CD14-positive monocyte (primary cell): ENCODE measurements around the gene PI4KA. TPM values are rescaled to one million over a fixed set of nuclear protein-coding genes. Genes with fewer than 3 reads are reported as not detected.

Source experiments
- DNase-seq, 3 donors: peaks; one replicate each; pipeline ENCODE4 v3.0.0-alpha.2; 2011 to 2022
- H2AFZ ChIP-seq: 2 replicates; pipeline ENCODE4 v1.6.0; 2012; ENCODE audit warnings: mild to moderate bottlenecking, low read depth, low read length, inconsistent platforms; ENCODE audit not compliant: insufficient read depth, poor library complexity, severe bottlenecking
- H3K27ac ChIP-seq, 2 donors: 1 replicate in 1 of 2; 2 replicates in 1 of 2; pipeline ENCODE4 v1.5.1; 2012 to 2013; ENCODE audit warnings: low read length in 2 of 2, control low read depth in 1 of 2, inconsistent platforms in 1 of 2, low read depth in 1 of 2, mild to moderate bottlenecking in 1 of 2
- H3K27me3 ChIP-seq, 2 donors: one replicate each; pipeline versions ENCODE4 v1.6.0 to v1.6.1; 2011 to 2013; ENCODE audit warnings: low read length in 2 of 2; ENCODE audit not compliant: control insufficient read depth in 2 of 2, insufficient read depth in 2 of 2
- H3K36me3 ChIP-seq, 2 donors: replicated peaks in 1 of 2; 1 replicate in 1 of 2; 2 replicates in 1 of 2; pipeline versions ENCODE4 v1.5.1 to v1.6.1; 2012 to 2013; ENCODE audit warnings: low read length in 2 of 2, control low read depth in 1 of 2, inconsistent platforms in 1 of 2, mild to moderate bottlenecking in 1 of 2; ENCODE audit not compliant: insufficient read depth in 2 of 2, control insufficient read depth in 1 of 2
- H3K4me1 ChIP-seq, 2 donors: 1 replicate in 1 of 2; 2 replicates in 1 of 2; pipeline versions ENCODE4 v1.5.1 to v1.6.1; 2012 to 2013; ENCODE audit warnings: low read length in 2 of 2, control low read depth in 1 of 2, inconsistent platforms in 1 of 2, mild to moderate bottlenecking in 1 of 2, moderate library complexity in 1 of 2; ENCODE audit not compliant: insufficient read depth in 2 of 2, control insufficient read depth in 1 of 2
- H3K4me2 ChIP-seq: replicated peaks from 2 replicates; pipeline ENCODE3; 2012; ENCODE audit warnings: low read length, moderate library complexity, mild to moderate bottlenecking; ENCODE audit not compliant: poor library complexity, severe bottlenecking; ENCODE audit errors: extremely low read depth
- H3K4me3 ChIP-seq, 3 experiments: fragments of 200-600 bp in 1 of 3; sonication (generic) in 1 of 3; replicated peaks in 1 of 3; 1 replicate in 2 of 3; 2 replicates in 1 of 3; pipeline ENCODE4 v1.5.1; 2011 to 2013; ENCODE audit warnings: low read length in 3 of 3, mild to moderate bottlenecking in 3 of 3, control low read depth in 2 of 3, low read depth in 2 of 3, inconsistent platforms in 1 of 3, moderate library complexity in 1 of 3
- H3K79me2 ChIP-seq: 2 replicates; pipeline ENCODE4 v1.6.0; 2012; ENCODE audit warnings: mild to moderate bottlenecking, control low read depth, inconsistent platforms, low read length, moderate library complexity; ENCODE audit not compliant: insufficient read depth
- H3K9ac ChIP-seq: 2 replicates; pipeline ENCODE4 v1.6.0; 2017; ENCODE audit warnings: low read length, mild to moderate bottlenecking; ENCODE audit not compliant: insufficient read depth, poor library complexity, severe bottlenecking
- H3K9me3 ChIP-seq, 2 donors: replicated peaks in 1 of 2; 1 replicate in 1 of 2; 2 replicates in 1 of 2; pipeline versions ENCODE4 v1.5.1 to v1.6.1; 2012 to 2013; ENCODE audit warnings: low read length in 2 of 2, control low read depth in 1 of 2; ENCODE audit not compliant: control insufficient read depth in 1 of 2, insufficient read depth in 1 of 2
- H4K20me1 ChIP-seq: 2 replicates; pipeline ENCODE4 v1.6.0; 2012; ENCODE audit warnings: mild to moderate bottlenecking, low read length, control low read depth, moderate library complexity; ENCODE audit not compliant: insufficient read depth
- H3K27ac Mint-ChIP-seq, 7 donors: one replicate each; pipeline ENCODE4 v1.8.0; 2020; ENCODE audit warnings: mild to moderate bottlenecking in 7 of 7, mixed read lengths in 7 of 7, moderate library complexity in 6 of 7, inconsistent platforms in 2 of 7
- H3K27me3 Mint-ChIP-seq, 3 donors: one replicate each; pipeline ENCODE4 v1.8.0; 2021 to 2022; ENCODE audit warnings: low read depth in 3 of 3, mild to moderate bottlenecking in 3 of 3, mixed read lengths in 3 of 3, moderate library complexity in 3 of 3, inconsistent platforms in 1 of 3
- H3K36me3 Mint-ChIP-seq, 2 donors: one replicate each; pipeline ENCODE4 v1.8.0; 2020; ENCODE audit warnings: mixed read lengths in 2 of 2, inconsistent platforms in 1 of 2, mild to moderate bottlenecking in 1 of 2
- H3K4me1 Mint-ChIP-seq: one replicate; pipeline ENCODE4 v1.8.0; 2020; ENCODE audit warnings: mild to moderate bottlenecking, mixed read lengths
- H3K4me3 Mint-ChIP-seq, 2 donors: one replicate each; pipeline ENCODE4 v1.8.0; 2020; ENCODE audit warnings: mild to moderate bottlenecking in 2 of 2, mixed read lengths in 2 of 2, moderate library complexity in 1 of 2
- H3K9me3 Mint-ChIP-seq, 7 donors: one replicate each; pipeline ENCODE4 v1.8.0; 2020 to 2022; ENCODE audit warnings: mixed read lengths in 7 of 7, mild to moderate bottlenecking in 6 of 7, moderate library complexity in 6 of 7, inconsistent platforms in 2 of 7
- WGBS: methylation state at CpG from one replicate; pipeline ENCODE4 v1.1.5; 2013; ENCODE audit warnings: missing lambda C conversion rate; ENCODE audit not compliant: insufficient coverage; 5-methylcytosine and 5-hydroxymethylcytosine counted together
- intact Hi-C, 2 donors: fragments of 100-400 bp; cut with micrococcal nuclease; formaldehyde crosslinking; loops; one replicate each; pipeline versions ENCODE4 v1.15.0 to v1.15.1; 2023
- polyA plus RNA-seq, 3 donors: library from polyadenylated mRNA; depleted of rRNA in 1 of 3; unstranded in 2 of 3; stranded (reverse) in 1 of 3; fragments of 300-500 nt in 2 of 3; fragments of >200 nt in 1 of 3; fragmentation: Illumina TruSeq in 2 of 3; gene quantifications; 1 replicate in 2 of 3; 2 replicates in 1 of 3; pipeline ENCODE4 v1.2.3, GENCODE V29; 2012 to 2021
- TF ChIP-seq, protein P1 (sequence below): fragments of 200-600 bp; IDR thresholded peaks from one replicate; pipeline ENCODE4 v1.8.0; 2022; ENCODE audit warnings: antibody characterized with exemption, mild to moderate bottlenecking

Gene PI4KA
- polyA plus RNA-seq, 3 donors = 22.8 to 74.4 (median 38.2) TPM

DNA sequence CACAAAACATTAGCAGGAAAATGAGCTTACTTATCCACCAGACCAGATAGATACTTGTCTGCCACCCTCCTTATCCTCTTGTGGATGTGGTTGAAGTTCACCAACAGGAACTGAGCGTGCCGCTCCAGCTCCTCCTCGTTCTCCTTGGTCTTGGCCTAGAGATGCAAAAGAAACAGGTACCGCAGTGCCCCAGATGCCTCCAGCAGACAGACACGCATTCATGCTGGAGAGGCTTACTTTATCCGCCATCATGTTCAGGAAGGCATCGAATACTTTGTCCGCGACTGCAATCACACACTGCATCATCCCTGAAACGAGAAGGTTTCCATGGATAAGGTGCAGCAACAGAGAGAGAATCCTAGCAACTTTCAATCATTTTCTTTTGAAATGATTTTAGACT, 105.7 kb downstream of the PI4KA start:
- DNase-seq = no peak
- 97% methylated on average over 6 of the region's 10 CpGs for WGBS
- Mint-ChIP-seq H3K4me3 (no peak overlapping the region), H3K36me3 (peaks cover 65 to 91% of the 10 kb centered on the region in 2 donors), H3K4me1 (peaks cover 28% of the 10 kb centered on the region), H3K27me3 (peaks cover 0 to 2% (median 0%) of the 10 kb centered on the region in 3 donors), H3K27ac (no peak overlapping the region), H3K9me3 (no peaks in the 10 kb centered on the region)
- H4K20me1 ChIP-seq = no peaks in the 10 kb centered on the region
- intact Hi-C loops = no loop called here
- no peak overlapping the region for H3K9ac ChIP-seq
- no peaks in the 10 kb centered on the region for H3K79me2 ChIP-seq
- no peaks in the 10 kb centered on the region for H3K27me3 ChIP-seq
- H3K9me3 ChIP-seq = no peaks in the 10 kb centered on the region
- peaks cover 57 to 86% of the 10 kb centered on the region in 2 donors for H3K36me3 ChIP-seq
- H3K27ac ChIP-seq = no peak overlapping the region
- H2AFZ ChIP-seq = no peak overlapping the region
- H3K4me3 ChIP-seq = no peak overlapping the region
- no peak overlapping the region for H3K4me2 ChIP-seq
- H3K4me1 ChIP-seq = peaks cover 19 to 20% of the 10 kb centered on the region in 2 donors
- TF ChIP-seq, protein P1, sequence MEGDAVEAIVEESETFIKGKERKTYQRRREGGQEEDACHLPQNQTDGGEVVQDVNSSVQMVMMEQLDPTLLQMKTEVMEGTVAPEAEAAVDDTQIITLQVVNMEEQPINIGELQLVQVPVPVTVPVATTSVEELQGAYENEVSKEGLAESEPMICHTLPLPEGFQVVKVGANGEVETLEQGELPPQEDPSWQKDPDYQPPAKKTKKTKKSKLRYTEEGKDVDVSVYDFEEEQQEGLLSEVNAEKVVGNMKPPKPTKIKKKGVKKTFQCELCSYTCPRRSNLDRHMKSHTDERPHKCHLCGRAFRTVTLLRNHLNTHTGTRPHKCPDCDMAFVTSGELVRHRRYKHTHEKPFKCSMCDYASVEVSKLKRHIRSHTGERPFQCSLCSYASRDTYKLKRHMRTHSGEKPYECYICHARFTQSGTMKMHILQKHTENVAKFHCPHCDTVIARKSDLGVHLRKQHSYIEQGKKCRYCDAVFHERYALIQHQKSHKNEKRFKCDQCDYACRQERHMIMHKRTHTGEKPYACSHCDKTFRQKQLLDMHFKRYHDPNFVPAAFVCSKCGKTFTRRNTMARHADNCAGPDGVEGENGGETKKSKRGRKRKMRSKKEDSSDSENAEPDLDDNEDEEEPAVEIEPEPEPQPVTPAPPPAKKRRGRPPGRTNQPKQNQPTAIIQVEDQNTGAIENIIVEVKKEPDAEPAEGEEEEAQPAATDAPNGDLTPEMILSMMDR = no peak

DNA sequence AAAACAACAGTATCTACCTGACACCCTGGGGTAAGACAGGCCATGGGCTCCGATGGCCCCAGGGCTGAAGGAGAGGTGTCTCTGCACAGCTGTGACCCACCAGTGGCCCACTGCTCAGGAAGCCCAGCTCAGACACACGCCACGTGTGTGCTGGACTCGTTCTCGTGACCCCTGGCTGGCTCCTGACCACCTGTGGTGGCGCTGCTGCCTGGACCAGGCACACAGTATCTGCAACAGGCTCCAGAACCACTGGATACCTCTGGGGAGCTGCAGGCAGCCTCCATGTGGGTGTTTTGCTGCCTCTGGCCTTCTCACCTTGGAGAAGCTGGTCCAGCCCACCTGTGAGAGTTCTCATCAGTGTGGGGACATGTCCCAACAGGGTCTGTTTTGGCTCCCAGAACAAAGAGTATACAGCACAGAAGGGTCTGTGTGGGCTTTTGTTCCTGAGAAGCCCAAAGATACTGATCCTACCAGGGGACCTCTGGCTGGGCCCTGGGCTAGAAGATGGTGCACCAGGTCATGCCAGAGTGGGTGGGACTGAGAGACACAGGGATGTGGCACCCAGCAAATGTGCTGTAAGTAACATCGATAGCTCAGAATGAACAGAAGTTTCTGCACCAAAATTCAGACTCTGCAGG, 106.4 kb downstream of the PI4KA start:
- no peak overlapping the region for H3K27ac ChIP-seq
- Mint-ChIP-seq H3K36me3 (peaks cover 68 to 91% of the 10 kb centered on the region in 2 donors), H3K27ac (no peak overlapping the region), H3K27me3 (peaks cover 0 to 2% (median 0%) of the 10 kb centered on the region in 3 donors), H3K4me1 (peaks cover 28% of the 10 kb centered on the region), H3K9me3 (no peaks in the 10 kb centered on the region), H3K4me3 (no peak overlapping the region)
- H3K4me3 ChIP-seq = no peak overlapping the region
- TF ChIP-seq, protein P1 = no peak
- H3K4me1 ChIP-seq = peaks cover 19 to 20% of the 10 kb centered on the region in 2 donors
- peaks cover 62 to 86% of the 10 kb centered on the region in 2 donors for H3K36me3 ChIP-seq
- no peaks in the 10 kb centered on the region for H3K79me2 ChIP-seq
- H2AFZ ChIP-seq = no peak overlapping the region
- no peaks in the 10 kb centered on the region for H3K9me3 ChIP-seq
- no peak overlapping the region for H3K9ac ChIP-seq
- no peaks in the 10 kb centered on the region for H3K27me3 ChIP-seq
- 100% methylated on average over 4 of the region's 7 CpGs for WGBS
- H4K20me1 ChIP-seq = no peaks in the 10 kb centered on the region
- no peak for DNase-seq
- intact Hi-C loops = no loop called here
- no peak overlapping the region for H3K4me2 ChIP-seq
